NB4 (cell line): ENCODE measurements around the gene TXNIP.

Source experiments
- MYC ChIP-seq: IDR thresholded peaks from 2 replicates; pipeline ENCODE4 v1.6.1; 2011; ENCODE audit warnings: low read depth, low read length
- POLR2A ChIP-seq: IDR thresholded peaks from 2 replicates; pipeline ENCODE4 v1.6.1; 2011; ENCODE audit warnings: mild to moderate bottlenecking; ENCODE audit not compliant: insufficient read length; ENCODE audit errors: extremely low read depth
- TF ChIP-seq, protein P1 (sequence below): IDR thresholded peaks from one replicate; pipeline ENCODE4 v1.5.1; 2012; ENCODE audit warnings: low read depth, low read length
- TF ChIP-seq, protein P2 (sequence below): IDR thresholded peaks from 2 replicates; pipeline ENCODE4 v1.6.1; 2011; ENCODE audit warnings: low read depth, low read length

DNA sequence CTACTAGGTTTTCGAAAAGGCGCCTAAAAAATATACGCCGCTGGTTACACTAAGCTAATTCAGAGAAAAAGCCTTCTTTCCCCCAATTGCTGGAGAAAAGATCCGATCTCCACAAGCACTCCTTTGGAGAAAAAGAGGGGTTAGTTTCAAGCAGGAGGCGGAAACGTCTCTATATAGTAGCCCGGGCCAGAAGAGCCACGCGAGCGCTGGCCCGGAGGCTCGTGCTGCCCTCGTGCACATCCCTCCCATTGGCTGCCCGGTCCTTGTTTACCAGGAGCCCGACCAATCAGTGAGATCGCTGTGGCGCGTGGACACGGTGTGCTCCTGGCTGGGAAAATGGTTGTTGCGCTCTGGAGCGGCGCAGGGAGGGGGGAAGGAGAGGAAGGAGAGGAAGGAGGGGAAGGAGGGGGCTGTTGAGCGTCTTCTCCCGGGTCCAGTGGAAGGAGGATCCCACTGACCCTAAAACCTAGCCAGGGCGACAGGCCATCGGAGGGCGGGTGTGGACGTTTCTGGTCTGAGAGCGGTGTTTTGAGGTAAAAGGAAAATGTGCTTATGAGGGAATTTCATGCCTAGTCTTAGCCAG, at the start of gene TXNIP:
- TF ChIP-seq, protein P1, sequence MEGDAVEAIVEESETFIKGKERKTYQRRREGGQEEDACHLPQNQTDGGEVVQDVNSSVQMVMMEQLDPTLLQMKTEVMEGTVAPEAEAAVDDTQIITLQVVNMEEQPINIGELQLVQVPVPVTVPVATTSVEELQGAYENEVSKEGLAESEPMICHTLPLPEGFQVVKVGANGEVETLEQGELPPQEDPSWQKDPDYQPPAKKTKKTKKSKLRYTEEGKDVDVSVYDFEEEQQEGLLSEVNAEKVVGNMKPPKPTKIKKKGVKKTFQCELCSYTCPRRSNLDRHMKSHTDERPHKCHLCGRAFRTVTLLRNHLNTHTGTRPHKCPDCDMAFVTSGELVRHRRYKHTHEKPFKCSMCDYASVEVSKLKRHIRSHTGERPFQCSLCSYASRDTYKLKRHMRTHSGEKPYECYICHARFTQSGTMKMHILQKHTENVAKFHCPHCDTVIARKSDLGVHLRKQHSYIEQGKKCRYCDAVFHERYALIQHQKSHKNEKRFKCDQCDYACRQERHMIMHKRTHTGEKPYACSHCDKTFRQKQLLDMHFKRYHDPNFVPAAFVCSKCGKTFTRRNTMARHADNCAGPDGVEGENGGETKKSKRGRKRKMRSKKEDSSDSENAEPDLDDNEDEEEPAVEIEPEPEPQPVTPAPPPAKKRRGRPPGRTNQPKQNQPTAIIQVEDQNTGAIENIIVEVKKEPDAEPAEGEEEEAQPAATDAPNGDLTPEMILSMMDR, result no peak
- TF ChIP-seq MYC, result peak; percentile 81
- peak; percentile 95 for TF ChIP-seq POLR2A
- TF ChIP-seq, protein P2, sequence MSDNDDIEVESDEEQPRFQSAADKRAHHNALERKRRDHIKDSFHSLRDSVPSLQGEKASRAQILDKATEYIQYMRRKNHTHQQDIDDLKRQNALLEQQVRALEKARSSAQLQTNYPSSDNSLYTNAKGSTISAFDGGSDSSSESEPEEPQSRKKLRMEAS, result peak; percentile 99
